GM12801 (cell line): Measurements from ENCODE around the gene TMBIM1.

Experiments used
- CTCF ChIP-seq: IDR thresholded peaks from one replicate; pipeline ENCODE4 v1.5.1; 2011; ENCODE audit warnings: control low read depth; ENCODE audit not compliant: insufficient read length; ENCODE audit errors: extremely low read depth

Gene TMBIM1

GRCh38 chr2:218276986-218277755, 15.1 kb downstream of the TMBIM1 start:
- TF ChIP-seq CTCF, result no peak

GRCh38 chr2:218275371-218276072, 16.8 kb downstream of the TMBIM1 start:
- no peak for TF ChIP-seq CTCF

GRCh38 chr2:218274586-218274985, 17.7 kb downstream of the TMBIM1 start:
- TF ChIP-seq CTCF, result no peak

- TF ChIP-seq CTCF, result no peak
Observed at GRCh38 chr2:218273908-218274249, 18.4 kb downstream of the TMBIM1 start.

- TF ChIP-seq CTCF, result no peak
Observed at GRCh38 chr2:218272531-218273212, 19.6 kb downstream of the TMBIM1 start.

GRCh38 chr2:218271865-218272530, 20.3 kb downstream of the TMBIM1 start:
- no peak for TF ChIP-seq CTCF

- TF ChIP-seq CTCF, result no peak
Observed at GRCh38 chr2:218271487-218271797, 20.9 kb downstream of the TMBIM1 start.
